Measurements from ENCODE around the gene TOMM40. TPM values are rescaled to one million over a fixed set of nuclear protein-coding genes. Genes with fewer than 3 reads are reported as not detected.

The TOMM40 gene
- total and polyA plus RNA-seq, 7 donors = 42.3 to 330 (median 69.7) TPM

DNA sequence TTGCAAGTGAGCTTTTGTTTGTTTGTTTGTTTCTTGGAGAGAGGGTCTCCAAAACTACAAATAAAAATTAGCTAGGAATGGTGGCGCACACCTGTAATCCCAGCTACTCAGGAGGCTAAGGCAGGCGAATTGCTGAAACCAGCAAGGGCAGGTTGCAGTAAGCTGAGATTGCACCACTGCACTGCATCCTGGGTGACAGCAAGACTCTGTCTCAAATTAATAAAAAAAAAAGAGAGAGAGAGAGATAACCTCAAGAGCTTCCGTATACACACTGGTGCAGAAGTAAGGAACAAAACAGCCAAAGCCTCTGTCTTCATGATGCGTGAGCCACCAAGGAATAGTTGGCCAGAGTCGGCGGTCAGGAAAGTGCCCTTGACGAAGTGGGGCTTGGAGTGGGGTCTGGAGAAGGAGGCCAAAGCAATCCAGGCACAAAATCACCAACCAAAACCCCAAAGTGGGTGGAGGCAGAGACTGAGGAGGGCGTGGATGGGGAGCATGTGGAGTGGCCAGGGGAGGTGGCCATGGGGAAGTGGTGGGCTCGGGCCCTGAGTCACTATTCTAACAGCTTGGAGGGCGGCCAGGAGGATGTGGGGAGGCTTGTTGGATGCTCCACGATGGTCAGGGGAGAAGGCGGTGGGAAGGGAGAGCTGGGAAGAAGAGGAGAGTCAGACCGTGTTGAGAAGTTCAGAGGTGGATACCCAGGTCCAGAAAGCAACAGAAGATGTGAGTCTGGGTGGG lies 21.2 kb upstream of the TOMM40 start:
- no peak for ATAC-seq
- TF ChIP-seq, protein P1, sequence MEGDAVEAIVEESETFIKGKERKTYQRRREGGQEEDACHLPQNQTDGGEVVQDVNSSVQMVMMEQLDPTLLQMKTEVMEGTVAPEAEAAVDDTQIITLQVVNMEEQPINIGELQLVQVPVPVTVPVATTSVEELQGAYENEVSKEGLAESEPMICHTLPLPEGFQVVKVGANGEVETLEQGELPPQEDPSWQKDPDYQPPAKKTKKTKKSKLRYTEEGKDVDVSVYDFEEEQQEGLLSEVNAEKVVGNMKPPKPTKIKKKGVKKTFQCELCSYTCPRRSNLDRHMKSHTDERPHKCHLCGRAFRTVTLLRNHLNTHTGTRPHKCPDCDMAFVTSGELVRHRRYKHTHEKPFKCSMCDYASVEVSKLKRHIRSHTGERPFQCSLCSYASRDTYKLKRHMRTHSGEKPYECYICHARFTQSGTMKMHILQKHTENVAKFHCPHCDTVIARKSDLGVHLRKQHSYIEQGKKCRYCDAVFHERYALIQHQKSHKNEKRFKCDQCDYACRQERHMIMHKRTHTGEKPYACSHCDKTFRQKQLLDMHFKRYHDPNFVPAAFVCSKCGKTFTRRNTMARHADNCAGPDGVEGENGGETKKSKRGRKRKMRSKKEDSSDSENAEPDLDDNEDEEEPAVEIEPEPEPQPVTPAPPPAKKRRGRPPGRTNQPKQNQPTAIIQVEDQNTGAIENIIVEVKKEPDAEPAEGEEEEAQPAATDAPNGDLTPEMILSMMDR (IDR thresholded peaks at IDR 0.05) = no peak
- no peaks in the 10 kb centered on the region for H3K4me1 ChIP-seq
- WGBS, 3 donors = 63 to 69% (median 64%) methylated on average over 13 of the region's 13 CpGs
- intact Hi-C loops (cut with DNase I) = no loop called here
- H3K9me3 ChIP-seq = no peaks in the 10 kb centered on the region
- H3K27me3 ChIP-seq (ENCODE audit: insufficient read depth in 3 of 3, low read length in 2 of 3) = no peaks in the 10 kb centered on the region
- peaks cover 2 to 47% of the 10 kb centered on the region in 2 donors for H3K36me3 ChIP-seq (ENCODE audit: insufficient read depth in 1 of 2, low read depth in 1 of 2)
- peak overlapping the region; percentile 39 for H3K27ac ChIP-seq
- DNase-seq = peak; percentile 64 to 65
- H3K4me3 ChIP-seq = no peak overlapping the region

DNA sequence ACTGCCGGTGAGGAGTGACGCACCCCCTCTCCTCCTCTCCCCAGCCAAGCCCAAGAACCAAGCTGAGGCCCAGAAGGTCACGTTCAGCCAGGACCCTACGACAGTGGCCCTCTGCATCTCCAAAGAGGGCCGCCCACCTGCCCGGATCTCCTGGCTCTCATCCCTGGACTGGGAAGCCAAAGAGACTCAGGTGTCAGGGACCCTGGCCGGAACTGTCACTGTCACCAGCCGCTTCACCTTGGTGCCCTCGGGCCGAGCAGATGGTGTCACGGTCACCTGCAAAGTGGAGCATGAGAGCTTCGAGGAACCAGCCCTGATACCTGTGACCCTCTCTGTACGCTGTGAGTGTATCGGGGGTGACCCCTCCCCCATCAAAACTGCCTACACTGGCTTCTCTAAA lies 19.2 kb upstream of the TOMM40 start:
- H3K9me3 ChIP-seq = no peaks in the 10 kb centered on the region
- TF ChIP-seq, protein P1 (IDR thresholded peaks at IDR 0.05) = no peak
- intact Hi-C loops (cut with DNase I) = no loop called here
- DNase-seq (no peak), ATAC-seq (no peak)
- H3K36me3 ChIP-seq (ENCODE audit: insufficient read depth in 1 of 2, low read depth in 1 of 2) = peaks cover 5 to 55% of the 10 kb centered on the region in 2 donors
- WGBS, 3 donors = 80 to 89% (median 81%) methylated on average over 14 of the region's 14 CpGs
- H3K4me3 ChIP-seq = no peak overlapping the region
- peak overlapping the region; percentile 36 for H3K27ac ChIP-seq
- no peaks in the 10 kb centered on the region for H3K27me3 ChIP-seq (ENCODE audit: insufficient read depth in 3 of 3, low read length in 2 of 3)
- no peaks in the 10 kb centered on the region for H3K4me1 ChIP-seq

DNA sequence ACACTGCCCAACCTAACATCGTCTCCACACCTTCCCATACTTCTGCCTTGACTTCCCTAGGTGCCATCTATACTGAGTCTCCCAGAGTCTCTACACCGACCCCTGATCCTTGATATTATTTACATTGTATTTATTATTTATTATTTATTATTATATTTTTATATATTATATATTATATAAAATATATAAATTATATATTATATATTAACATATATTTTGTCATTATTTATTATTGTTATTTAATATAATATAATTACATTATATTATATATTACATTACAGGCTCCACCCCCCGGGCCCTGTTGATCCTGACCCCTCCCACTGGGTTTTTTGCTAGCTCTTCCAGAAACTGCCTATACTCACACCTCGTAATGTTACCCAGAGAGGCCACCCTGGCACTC lies 18.4 kb upstream of the TOMM40 start:
- ATAC-seq (no peak), DNase-seq (no peak)
- no peaks in the 10 kb centered on the region for H3K4me1 ChIP-seq
- H3K36me3 ChIP-seq (ENCODE audit: insufficient read depth in 1 of 2, low read depth in 1 of 2) = peaks cover 5 to 59% of the 10 kb centered on the region in 2 donors
- no peaks in the 10 kb centered on the region for H3K9me3 ChIP-seq
- no peak overlapping the region for H3K4me3 ChIP-seq
- TF ChIP-seq, protein P1 (IDR thresholded peaks at IDR 0.05) = no peak
- H3K27ac ChIP-seq = peak overlapping the region; percentile 21
- intact Hi-C loops (cut with DNase I) = no loop called here
- WGBS, 3 donors = 86 to 87% (median 87%) methylated on average over 4 of the region's 4 CpGs
- H3K27me3 ChIP-seq (ENCODE audit: insufficient read depth in 3 of 3, low read length in 2 of 3) = no peaks in the 10 kb centered on the region

DNA sequence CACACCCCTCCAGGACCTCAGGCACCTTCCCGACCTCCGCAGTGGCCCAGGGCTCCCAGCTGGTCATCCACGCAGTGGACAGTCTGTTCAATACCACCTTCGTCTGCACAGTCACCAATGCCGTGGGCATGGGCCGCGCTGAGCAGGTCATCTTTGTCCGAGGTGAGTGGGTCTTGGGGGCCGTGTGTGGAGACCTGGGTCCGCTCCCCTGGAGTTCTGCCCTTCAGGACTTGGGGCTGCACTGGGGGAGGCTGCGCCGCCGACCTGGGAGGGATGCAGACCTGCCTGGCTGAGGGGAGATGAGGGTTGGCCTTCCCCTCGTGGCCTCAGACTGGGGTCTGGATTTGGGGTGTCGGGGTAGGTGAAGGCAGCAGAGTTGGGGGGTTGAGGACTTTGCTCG lies 16.7 kb upstream of the TOMM40 start:
- Histone ChIP-seq H3K4me1 (no peaks in the 10 kb centered on the region), H3K27me3 (ENCODE audit: insufficient read depth in 3 of 3, low read length in 2 of 3) (no peaks in the 10 kb centered on the region), H3K4me3 (no peak overlapping the region), H3K36me3 (ENCODE audit: insufficient read depth in 1 of 2, low read depth in 1 of 2) (peaks cover 5 to 67% of the 10 kb centered on the region in 2 donors), H3K27ac (no peak overlapping the region), H3K9me3 (no peaks in the 10 kb centered on the region)
- no peak for DNase-seq
- ATAC-seq = no peak
- 91 to 92% (median 92%) methylated on average over 16 of the region's 16 CpGs for WGBS, 3 donors
- intact Hi-C loops (cut with DNase I) = no loop called here
- TF ChIP-seq, protein P1 (IDR thresholded peaks at IDR 0.05) = no peak
